GM18508 (cell line): Measurements from ENCODE around the gene GABRB3.

Experiments used
- ATAC-seq: cut with Tn5 transposase; IDR thresholded peaks from one replicate; pipeline ENCODE4 v1.9.1; 2021; ENCODE audit warnings: moderate number of reproducible peaks; ENCODE audit not compliant: insufficient read depth, unreplicated experiment

The GABRB3 gene

DNA sequence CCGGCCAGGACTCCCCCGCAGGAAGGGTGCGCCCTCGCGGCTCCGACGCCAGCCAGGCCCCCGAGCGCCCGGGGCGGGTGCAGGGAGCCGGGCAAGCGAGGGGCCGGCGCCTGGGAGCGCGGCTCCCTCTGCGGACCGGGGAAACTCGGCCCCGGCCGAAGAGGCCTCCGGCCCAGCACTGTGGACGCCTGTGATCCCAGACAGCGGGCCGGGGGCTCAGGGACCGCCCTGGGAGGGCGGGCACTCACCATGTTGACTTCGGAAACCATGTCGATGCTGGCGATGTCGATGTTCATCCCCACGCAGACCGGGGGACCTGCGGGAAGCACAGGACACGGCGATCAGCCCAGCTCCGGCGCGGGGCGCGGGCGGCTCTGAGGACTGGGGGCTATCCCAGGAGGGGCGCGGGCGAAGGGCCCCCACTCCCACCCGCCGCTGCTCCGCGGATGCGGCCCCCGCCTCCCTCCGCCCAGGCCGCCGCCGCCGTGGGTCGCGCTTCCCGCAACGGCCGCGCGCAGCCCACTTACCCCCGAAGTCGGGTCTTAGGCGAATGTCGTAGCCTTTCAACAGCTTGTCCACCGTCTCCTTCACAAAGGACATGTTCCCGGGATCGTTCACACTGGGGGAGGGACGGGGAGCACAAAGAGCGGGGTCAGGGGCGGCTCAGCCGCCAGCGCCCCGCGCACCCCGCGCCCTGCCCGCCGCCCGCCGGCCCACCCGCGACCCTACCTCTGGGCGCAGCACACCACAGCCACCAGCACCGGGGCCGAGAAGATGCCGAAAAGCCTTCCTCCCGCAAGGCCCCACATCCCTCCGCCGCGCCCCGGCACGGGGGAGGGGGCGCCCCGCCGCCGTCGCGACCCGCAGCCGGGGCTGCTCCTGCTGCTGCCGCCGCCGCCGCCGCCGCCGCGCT is at the start of gene GABRB3:
GABRB3 (minus strand) TSS at position 913 of the 913 bp plus-strand sequence.
- no peak for ATAC-seq

- ATAC-seq: no peak
These were observed 34.9 kb upstream of the GABRB3 start for GRCh38 chr15:26807517-26808427.

DNA sequence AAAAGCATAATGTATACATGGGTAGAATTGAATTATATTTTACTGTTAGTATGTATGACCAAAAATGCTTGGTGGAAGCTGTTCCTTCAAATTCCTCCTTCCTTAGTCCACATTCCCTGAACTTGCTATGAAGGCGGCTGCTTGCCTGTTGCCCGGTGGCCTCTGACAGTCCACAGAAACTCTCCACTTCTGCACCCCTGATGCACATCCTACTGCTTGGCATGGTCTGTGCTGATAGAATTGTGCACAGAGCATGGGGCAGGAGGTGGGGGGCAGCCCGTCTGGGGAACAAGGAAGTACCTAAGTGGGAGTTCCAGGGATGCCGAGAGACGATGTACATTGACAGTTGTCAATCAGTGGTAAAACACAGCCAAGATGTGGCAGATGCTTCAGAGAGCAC is 33.7 kb upstream of the GABRB3 start:
- ATAC-seq: no peak

DNA sequence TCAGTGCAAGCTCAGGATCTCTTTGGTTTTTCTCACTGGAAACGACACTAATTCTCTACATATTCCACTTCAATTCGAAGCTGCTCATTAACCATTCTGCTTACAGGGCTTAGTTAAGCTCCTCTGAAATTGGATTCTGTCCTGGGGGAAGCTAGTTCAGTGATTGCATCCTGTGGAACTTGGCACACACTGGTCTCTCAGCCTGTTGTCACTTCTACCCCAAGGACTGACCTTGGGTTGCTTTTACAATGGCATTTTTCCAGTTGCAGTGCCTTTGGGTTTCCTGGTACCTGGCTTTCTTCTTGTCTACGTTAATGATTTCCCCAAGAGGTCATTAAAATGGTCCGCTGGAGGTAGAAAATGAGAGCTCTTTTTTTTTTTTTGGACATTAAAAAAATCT is 33.3 kb upstream of the GABRB3 start:
- ATAC-seq: no peak

DNA sequence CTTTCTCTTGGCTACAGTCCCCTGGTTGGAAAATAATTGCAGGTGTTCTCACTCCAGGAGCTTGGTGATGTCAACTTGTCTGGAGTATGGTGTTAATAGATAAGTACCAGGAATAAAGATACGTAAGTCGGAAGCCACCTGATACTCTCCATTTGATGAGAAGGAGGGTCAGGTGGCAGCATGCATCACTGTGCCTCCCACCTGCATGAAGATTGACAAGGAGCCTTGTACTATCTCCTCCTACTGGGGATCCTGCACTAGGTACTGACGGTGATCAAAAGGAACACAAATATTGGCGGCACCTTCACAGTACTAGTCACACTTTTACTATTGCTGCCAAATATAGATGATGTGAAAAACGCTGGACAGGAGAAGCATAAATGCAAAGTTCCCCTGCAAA is 32.6 kb upstream of the GABRB3 start:
- no peak for ATAC-seq

DNA sequence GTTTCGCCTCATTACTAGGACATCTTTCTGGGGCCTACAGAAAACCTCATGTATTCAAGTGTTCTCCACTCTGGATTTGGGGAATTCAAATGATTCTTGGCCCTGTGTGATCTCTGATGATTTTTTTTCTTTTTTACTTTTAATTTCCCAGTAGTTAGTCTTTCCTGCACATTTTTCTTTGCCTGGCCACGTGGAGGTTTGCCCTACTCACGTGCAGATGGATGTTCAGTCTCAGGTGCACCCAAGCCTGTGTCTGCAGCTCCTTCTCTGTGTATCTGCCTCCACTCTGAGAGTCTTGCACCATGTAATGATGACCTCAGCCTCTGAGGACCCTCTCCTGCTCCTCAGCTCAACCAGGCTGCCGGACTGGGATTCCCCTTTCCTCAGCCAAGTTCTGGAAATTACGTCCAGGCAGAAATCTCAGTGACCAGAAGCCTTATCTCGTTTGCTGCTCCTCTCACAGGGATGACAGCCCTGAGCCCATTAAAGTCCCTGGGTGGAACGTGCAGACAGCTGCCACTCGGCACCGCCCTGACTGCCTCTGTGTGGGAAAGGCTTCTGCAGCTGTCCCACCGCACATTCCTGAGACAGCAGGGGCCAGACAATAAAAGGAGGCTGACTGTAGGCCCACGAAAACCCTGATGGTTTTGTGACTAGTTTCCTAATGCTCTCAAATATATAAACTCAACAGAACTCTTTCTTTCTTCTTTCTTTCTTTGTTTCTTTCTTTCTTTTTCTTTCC is 31.4 kb upstream of the GABRB3 start:
- ATAC-seq: no peak

- no peak for ATAC-seq
These were observed 17.3 kb upstream of the GABRB3 start for GRCh38 chr15:26790118-26790517.

GRCh38 chr15:26781816-26782215 is 8.9 kb upstream of the GABRB3 start:
- ATAC-seq: no peak

- ATAC-seq: no peak
These were observed 1.1 kb upstream of the GABRB3 start for GRCh38 chr15:26773917-26774316.

- no peak for ATAC-seq
These were observed 406 bp upstream of the GABRB3 start for GRCh38 chr15:26773067-26773877.

DNA sequence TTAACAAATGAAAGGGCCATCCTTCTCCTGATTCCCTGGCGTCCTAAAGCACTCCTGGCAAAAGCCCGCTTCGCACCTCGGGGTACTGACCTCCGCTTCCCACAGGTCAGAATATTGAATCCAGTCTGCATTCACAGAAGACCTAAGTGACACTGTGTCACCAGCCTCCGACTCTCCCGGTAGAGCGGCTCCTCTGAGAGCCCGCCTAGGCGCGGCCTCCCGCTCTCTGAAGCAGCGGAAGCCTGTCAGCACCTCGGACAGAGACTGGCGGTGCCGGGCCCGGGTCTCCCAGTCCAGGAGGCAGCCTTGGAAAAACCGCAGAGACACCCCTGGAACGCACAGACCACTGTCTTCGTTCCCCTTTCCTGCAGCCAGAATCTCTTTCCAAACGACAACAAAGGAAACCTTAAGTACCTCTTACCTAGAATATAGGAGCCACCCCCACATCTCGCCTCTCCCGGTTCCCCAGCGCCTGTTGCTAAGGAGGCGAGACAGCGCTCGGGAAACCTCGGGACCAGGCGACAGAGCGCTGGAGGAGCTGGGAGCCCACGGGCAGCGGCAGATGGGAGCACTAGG is 1.2 kb downstream of the GABRB3 start:
- ATAC-seq: no peak

- ATAC-seq: no peak
These were observed 1.7 kb downstream of the GABRB3 start for GRCh38 chr15:26771168-26771567.

GRCh38 chr15:26767169-26767670 is 5.6 kb downstream of the GABRB3 start:
- ATAC-seq: no peak

DNA sequence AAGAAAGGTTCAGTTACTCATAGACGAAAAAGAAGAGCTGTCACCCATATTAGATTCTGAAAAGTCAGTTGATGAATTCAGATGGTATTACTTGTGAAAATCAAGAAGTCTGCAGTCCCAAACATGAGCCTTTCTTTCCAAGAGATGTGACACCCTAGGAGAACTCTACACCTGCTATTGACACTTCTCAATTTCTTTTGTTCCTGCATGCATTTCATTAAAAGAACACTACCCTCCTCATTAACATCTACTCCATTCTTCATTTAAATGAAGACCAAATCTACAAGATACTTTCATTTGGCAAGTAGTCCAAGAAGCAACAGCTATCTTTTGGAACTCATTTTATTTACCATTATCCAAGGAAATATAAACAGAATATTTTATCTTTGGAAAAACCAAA is 6.6 kb downstream of the GABRB3 start:
- no peak for ATAC-seq

DNA sequence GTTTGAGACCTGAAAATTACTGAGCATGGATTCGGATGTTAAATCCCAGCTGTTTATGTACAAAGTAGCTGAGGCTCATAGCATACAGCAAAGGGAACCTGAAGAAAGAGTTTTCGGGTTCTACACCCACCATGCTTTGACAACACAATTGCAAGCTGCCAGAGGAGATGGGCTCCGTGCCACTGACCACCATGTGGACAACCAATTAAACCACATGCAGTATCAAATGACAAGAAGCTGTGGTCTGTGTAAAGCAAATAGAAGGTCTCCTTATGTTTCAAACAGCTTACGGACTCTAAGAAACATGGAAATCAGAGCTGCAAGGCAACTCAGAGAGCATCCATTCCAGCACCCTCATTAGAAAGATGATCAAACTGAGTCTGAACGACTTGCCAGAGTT is 12.9 kb downstream of the GABRB3 start:
- no peak for ATAC-seq

GRCh38 chr15:26758079-26758478 is 14.8 kb downstream of the GABRB3 start:
- ATAC-seq: no peak

DNA sequence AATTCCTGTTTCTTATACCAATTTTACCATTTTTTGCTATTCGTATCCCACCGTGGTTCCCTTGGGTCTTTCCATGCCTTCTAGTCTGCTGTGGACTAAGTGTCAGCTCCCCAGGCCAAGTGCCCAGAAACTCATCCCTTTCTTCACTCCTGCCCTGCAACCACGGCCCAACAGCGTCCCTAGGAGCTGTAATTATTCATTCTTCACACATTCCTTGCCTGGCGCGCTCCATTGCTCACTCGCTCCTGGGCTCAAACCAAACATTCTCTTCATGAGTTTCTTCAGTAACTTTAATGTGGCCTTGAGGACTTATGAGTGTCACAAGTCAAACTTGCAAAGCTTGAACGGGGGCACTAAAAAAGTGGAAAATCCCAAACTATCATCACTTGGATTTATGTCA is 15.7 kb downstream of the GABRB3 start:
- no peak for ATAC-seq

DNA sequence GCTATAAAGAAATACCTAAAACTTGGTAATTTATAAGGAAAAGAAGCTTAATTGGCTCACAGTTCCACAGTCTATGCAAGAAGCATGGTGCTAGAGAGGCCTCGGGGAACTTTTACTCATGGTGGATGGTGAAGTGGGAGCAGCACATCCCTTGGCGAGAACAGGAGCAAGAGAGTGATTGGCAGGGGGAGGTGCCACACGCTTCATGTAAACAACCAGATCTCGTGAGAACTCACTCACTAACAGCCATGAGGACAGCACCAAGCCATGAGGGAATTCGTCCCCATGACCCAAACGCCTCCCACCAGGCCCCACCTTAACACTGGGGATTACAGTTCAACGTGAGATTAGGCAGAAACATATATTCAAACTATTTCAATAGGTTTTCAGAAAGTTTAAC is 28.0 kb downstream of the GABRB3 start:
- ATAC-seq: no peak

DNA sequence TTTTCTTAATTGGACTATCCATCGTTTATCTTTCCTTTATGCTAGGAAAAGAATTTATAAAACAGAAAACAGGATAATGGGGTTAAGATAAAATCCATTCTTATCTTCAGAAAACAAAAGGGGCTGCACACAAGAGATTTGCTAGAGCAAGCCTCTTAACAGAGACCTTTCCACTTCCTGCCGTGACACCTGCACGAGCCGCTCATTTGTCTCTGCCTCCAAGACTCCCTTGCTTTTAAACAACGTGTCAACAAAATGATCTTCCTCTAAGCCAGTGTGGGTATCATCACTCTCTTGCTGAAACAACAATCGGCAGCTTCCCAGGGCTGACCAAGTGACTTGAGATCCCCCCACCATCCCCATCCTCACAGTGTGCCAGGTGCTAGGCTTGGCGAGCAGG is 33.1 kb downstream of the GABRB3 start:
- ATAC-seq: no peak
